SK-N-SH (cell line): Measurements from ENCODE around the gene PPP1R8.

Source experiments
- CTCF ChIP-seq: fragments of 200-600 bp; sonication (generic); IDR thresholded peaks from 2 replicates; pipeline ENCODE4 v1.6.1; 2017; ENCODE audit warnings: antibody characterized with exemption, mild to moderate bottlenecking, moderate library complexity
- JUND ChIP-seq: IDR thresholded peaks from 2 replicates; pipeline ENCODE4 v1.4.0; 2012
- MAX ChIP-seq: IDR thresholded peaks from 2 replicates; pipeline ENCODE4 v1.4.0; 2012; ENCODE audit warnings: low read depth
- TEAD4 ChIP-seq: IDR thresholded peaks from 2 replicates; pipeline ENCODE4 v1.4.0; 2012; ENCODE audit warnings: mild to moderate bottlenecking, borderline replicate concordance; ENCODE audit not compliant: insufficient read depth

GRCh38 chr1:27823784-27824183 is 6.8 kb upstream of the PPP1R8 start:
- no peak for TF ChIP-seq MAX
- TF ChIP-seq TEAD4 = no peak
- TF ChIP-seq CTCF = no peak
- no peak for TF ChIP-seq JUND
